Endodermal cell (in vitro differentiated cells): ENCODE data around the gene TXLNG. TPM values are rescaled to one million over a fixed set of nuclear protein-coding genes. Genes with fewer than 3 reads are reported as not detected.
"Not testable (repeated sequence)": the region's sequence is repeated elsewhere in the genome, so short reads cannot be mapped to it uniquely, and the experiment has no call there.

Source experiments
- DNase-seq: peaks from one replicate; pipeline ENCODE4 v3.0.0-alpha.2; 2017
- H3K27ac ChIP-seq: 2 replicates; pipeline ENCODE4 v1.5.1; 2013; ENCODE audit warnings: mild to moderate bottlenecking, low read depth, low read length, moderate library complexity
- H3K27me3 ChIP-seq: 2 replicates; pipeline ENCODE4 v1.6.1; 2013; ENCODE audit warnings: mild to moderate bottlenecking, low read length, moderate library complexity; ENCODE audit not compliant: insufficient read depth, control insufficient read depth, poor library complexity, severe bottlenecking
- H3K36me3 ChIP-seq: 2 replicates; pipeline ENCODE4 v1.7.0; 2013; ENCODE audit warnings: mild to moderate bottlenecking, low read length, moderate library complexity; ENCODE audit not compliant: control insufficient read depth, insufficient read depth
- H3K4me1 ChIP-seq: one replicate; pipeline ENCODE4 v1.7.0; 2013; ENCODE audit warnings: low read length; ENCODE audit not compliant: control insufficient read depth, insufficient read depth
- H3K4me3 ChIP-seq: 2 replicates; pipeline ENCODE4 v1.5.1; 2013; ENCODE audit warnings: mild to moderate bottlenecking, low read length, moderate library complexity
- H3K9ac ChIP-seq: 2 replicates; pipeline ENCODE4 v1.6.1; 2013; ENCODE audit warnings: mild to moderate bottlenecking, low read length, moderate library complexity; ENCODE audit not compliant: poor library complexity, severe bottlenecking; ENCODE audit errors: extremely low read depth
- H3K9me3 ChIP-seq: 2 replicates; pipeline ENCODE4 v1.6.1; 2013; ENCODE audit warnings: mild to moderate bottlenecking, low read length, moderate library complexity; ENCODE audit not compliant: control insufficient read depth
- H3K27ac Mint-ChIP-seq: 2 replicates; pipeline ENCODE4 v1.8.0; 2020; ENCODE audit warnings: mixed read lengths
- H3K27me3 Mint-ChIP-seq: 2 replicates; pipeline ENCODE4 v1.8.0; 2021; ENCODE audit warnings: mild to moderate bottlenecking, mixed read lengths; ENCODE audit not compliant: insufficient read depth
- H3K36me3 Mint-ChIP-seq: 2 replicates; pipeline ENCODE4 v1.8.0; 2020; ENCODE audit warnings: low read depth, mixed read lengths
- H3K4me1 Mint-ChIP-seq: 2 replicates; pipeline ENCODE4 v1.8.0; 2020; ENCODE audit warnings: mixed read lengths
- H3K4me3 Mint-ChIP-seq: 2 replicates; pipeline ENCODE4 v1.8.0; 2020; ENCODE audit warnings: mild to moderate bottlenecking, moderate library complexity, mixed read lengths
- H3K9me3 Mint-ChIP-seq: 2 replicates; pipeline ENCODE4 v1.8.0; 2020; ENCODE audit warnings: mild to moderate bottlenecking, mixed read lengths
- CTCF ChIP-seq: fragments of 200-600 bp; sonication (generic); conservative IDR thresholded peaks from 2 replicates; pipeline ENCODE4 v1.5.0; 2021; ENCODE audit warnings: antibody characterized with exemption, mild to moderate bottlenecking
- WGBS, 2 experiments: methylation state at CpG; one replicate each; pipeline versions ENCODE4 v1.1.5 to v1.1.7; 2013; ENCODE audit warnings: missing lambda C conversion rate in 2 of 2, mixed read lengths in 1 of 2; ENCODE audit not compliant: insufficient coverage in 1 of 2, insufficient read length in 1 of 2; 5-methylcytosine and 5-hydroxymethylcytosine counted together
- total RNA-seq, 2 donors: library from RNA; stranded (reverse); fragmentation: NEBNext Ultra II Directional in 1 of 2; extraction: Animal tissue kit (Norgen Biotek cat#: 25700) in 1 of 2; gene quantifications; 2 replicates in 1 of 2; 3 replicates in 1 of 2; pipeline ENCODE4 v1.2.1, GENCODE V29; 2021

Gene TXLNG
- total RNA-seq, 2 donors from 2014 or later, result 13.8 to 31.0 TPM

DNA sequence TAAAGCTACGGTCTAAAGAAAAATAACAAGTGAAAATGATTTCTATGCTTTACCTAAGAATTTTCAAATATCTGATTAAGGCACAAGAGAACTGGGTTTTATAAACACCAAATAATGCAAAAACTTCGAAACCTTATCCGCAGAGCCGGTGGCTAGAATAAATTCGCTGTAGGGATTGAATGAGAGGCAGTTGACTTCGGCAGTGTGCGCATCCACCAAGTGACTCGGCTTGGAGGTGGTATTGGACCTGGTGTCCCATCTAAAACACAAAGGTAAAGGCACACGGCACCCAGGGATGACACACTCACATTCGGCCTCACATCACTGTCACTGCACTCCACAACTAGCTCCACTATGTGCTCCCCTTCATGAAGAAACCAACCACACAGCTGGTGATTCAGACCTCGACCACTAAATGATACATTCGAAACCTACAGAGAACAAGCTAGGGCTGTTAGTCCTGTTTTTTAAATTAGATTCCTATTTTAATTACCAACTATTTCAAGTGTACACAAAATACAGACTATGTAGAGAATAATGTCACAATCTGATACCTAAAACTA lies 66.4 kb downstream of the TXLNG start:
- no peaks in the 10 kb centered on the region for H3K27me3 Mint-ChIP-seq
- Histone ChIP-seq H3K27ac (no peak overlapping the region), H3K9ac (no peak overlapping the region), H3K27me3 (no peaks in the 10 kb centered on the region), H3K4me3 (no peak overlapping the region), H3K4me1 (no peaks in the 10 kb centered on the region), H3K9me3 (no peaks in the 10 kb centered on the region), H3K36me3 (peaks cover 83% of the 10 kb centered on the region)
- no peaks in the 10 kb centered on the region for H3K4me1 Mint-ChIP-seq
- peaks cover 88% of the 10 kb centered on the region for H3K36me3 Mint-ChIP-seq
- DNase-seq, result no peak
- H3K9me3 Mint-ChIP-seq, result peaks cover 10% of the 10 kb centered on the region
- TF ChIP-seq CTCF, result no peak
- H3K4me3 Mint-ChIP-seq, result no peak overlapping the region
- WGBS, 2 experiments, result 84% methylated on average over 12 of the region's 12 CpGs; no CpG with 5 or more reads in 1 of the 2 experiments
- no peak overlapping the region for H3K27ac Mint-ChIP-seq

DNA sequence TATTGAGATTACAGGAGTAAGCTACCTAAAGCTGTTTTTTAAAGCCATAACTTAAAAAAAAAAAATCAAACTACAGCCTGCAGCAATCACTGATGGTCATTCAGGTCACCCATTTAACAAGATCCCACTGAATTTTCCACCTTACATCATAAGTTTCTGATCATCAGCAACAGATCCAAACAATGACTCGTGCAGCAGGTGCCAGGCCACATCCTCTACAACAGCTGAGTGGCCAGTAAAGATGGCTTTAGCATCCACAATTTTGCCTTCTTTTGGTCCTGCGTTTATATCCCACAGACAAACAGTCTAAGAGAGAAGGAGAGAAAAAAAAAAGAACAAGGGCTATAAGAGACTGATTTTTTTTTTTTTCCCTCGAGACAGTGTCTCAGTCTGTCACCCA lies 67.3 kb downstream of the TXLNG start:
- 81% methylated on average over 2 of the region's 3 CpGs; no CpG with 5 or more reads in 1 of the 2 experiments for WGBS, 2 experiments
- no peak overlapping the region for H3K4me3 Mint-ChIP-seq
- H3K9me3 Mint-ChIP-seq, result peaks cover 12% of the 10 kb centered on the region
- no peaks in the 10 kb centered on the region for H3K27me3 Mint-ChIP-seq
- H3K4me3 ChIP-seq, result no peak overlapping the region
- peaks cover 88% of the 10 kb centered on the region for H3K36me3 Mint-ChIP-seq
- TF ChIP-seq CTCF, result no peak
- H3K27me3 ChIP-seq, result no peaks in the 10 kb centered on the region
- H3K27ac ChIP-seq, result no peak overlapping the region
- H3K27ac Mint-ChIP-seq, result no peak overlapping the region
- H3K9me3 ChIP-seq, result no peaks in the 10 kb centered on the region
- no peaks in the 10 kb centered on the region for H3K4me1 Mint-ChIP-seq
- no peak overlapping the region for H3K9ac ChIP-seq
- peaks cover 83% of the 10 kb centered on the region for H3K36me3 ChIP-seq
- no peaks in the 10 kb centered on the region for H3K4me1 ChIP-seq
- DNase-seq, result no peak

DNA sequence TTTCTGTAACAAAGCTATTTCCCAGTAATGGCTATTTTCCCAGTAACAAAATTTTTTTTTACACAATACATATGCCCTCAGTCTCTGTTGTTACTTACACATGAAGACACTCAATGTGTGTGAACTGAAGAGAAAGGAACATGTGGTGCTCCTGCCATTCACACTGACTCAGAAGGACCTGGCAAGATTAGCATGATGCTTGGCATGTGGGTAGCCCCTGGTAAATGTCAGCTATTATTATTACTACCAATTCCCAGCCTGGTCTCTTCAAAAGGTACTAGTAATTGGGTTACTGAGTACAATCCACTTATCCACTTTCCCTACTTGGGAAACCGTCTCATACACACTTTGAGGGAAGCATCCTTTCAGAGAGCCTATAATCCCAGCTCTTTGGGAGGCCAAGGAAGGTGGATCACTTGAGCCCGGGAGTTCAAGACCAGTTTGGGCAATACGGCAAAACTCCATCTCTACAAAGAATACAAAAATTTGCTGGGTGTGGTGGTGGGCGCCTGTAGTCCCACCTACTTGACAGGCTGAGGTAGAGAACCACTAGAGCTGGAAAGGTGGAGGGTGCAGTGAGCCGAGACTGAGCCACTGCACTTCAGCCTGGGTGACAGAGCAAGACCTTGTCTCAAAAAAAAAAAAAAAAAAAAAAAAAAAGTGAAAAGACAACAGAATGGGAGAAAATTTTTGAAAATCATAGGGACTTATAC lies 69.3 kb downstream of the TXLNG start:
- Mint-ChIP-seq H3K4me3 (no peak overlapping the region), H3K36me3 (peaks cover 88% of the 10 kb centered on the region), H3K27ac (no peak overlapping the region), H3K9me3 (peaks cover 12% of the 10 kb centered on the region), H3K4me1 (no peaks in the 10 kb centered on the region), H3K27me3 (no peaks in the 10 kb centered on the region)
- Histone ChIP-seq H3K4me1 (no peaks in the 10 kb centered on the region), H3K9ac (no peak overlapping the region), H3K4me3 (no peak overlapping the region), H3K36me3 (peaks cover 81% of the 10 kb centered on the region), H3K9me3 (no peaks in the 10 kb centered on the region), H3K27ac (no peak overlapping the region), H3K27me3 (no peaks in the 10 kb centered on the region)
- 97% methylated on average over 4 of the region's 5 CpGs; no CpG with 5 or more reads in 1 of the 2 experiments for WGBS, 2 experiments
- DNase-seq, result no peak
- TF ChIP-seq CTCF, result no peak

DNA sequence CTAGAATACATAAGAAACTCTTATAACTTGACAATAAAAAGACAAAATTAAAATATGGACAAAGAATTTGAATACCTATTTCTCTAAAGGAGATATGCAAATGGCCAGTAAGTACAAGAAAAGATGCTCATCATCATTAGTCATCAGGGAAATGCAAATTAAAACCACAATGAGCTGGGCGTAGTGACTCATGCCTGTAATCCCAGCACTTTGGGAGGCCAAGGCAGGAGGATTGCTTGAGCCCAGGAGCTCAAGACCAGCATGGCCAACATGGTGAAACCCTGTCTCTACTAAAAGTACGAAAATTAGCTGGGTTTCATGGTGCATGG lies 69.8 kb downstream of the TXLNG start:
- DNase-seq, H3K9me3 ChIP-seq, H3K27ac ChIP-seq, H3K4me3 Mint-ChIP-seq, H3K4me3 ChIP-seq, H3K4me1 ChIP-seq, H3K27me3 ChIP-seq, H3K4me1 Mint-ChIP-seq, H3K9ac ChIP-seq, H3K27ac Mint-ChIP-seq, H3K27me3 Mint-ChIP-seq: not testable (repeated sequence)
- H3K9me3 Mint-ChIP-seq, result peaks cover 12% of the 10 kb centered on the region
- peaks cover 82% of the 10 kb centered on the region for H3K36me3 ChIP-seq
- peaks cover 88% of the 10 kb centered on the region for H3K36me3 Mint-ChIP-seq
- 94 to 98% methylated on average over 2 of the region's 2 CpGs for WGBS, 2 experiments
